Suprapubic skin (tissue), 4 donors: ENCODE measurements around the gene TMEM164. TPM values are rescaled to one million over a fixed set of nuclear protein-coding genes. Genes with fewer than 3 reads are reported as not detected.

ENCODE experiments used
- DNase-seq, 2 donors: peaks; one replicate each; pipeline ENCODE4 v3.0.0-alpha.2; 2019; ENCODE audit warnings: low spot score in 2 of 2
- H3K27ac ChIP-seq: fragments of 200-600 bp; sonication (generic); one replicate; pipeline ENCODE4 v1.5.1; 2019
- H3K27me3 ChIP-seq: fragments of 200-600 bp; sonication (generic); one replicate; pipeline ENCODE4 v1.5.1; 2019
- H3K36me3 ChIP-seq: fragments of 200-600 bp; sonication (generic); one replicate; pipeline ENCODE4 v1.5.1; 2019
- H3K4me1 ChIP-seq: fragments of 200-600 bp; sonication (generic); one replicate; pipeline ENCODE4 v1.5.1; 2019
- H3K4me3 ChIP-seq: fragments of 200-600 bp; sonication (generic); one replicate; pipeline ENCODE4 v1.5.1; 2019; ENCODE audit warnings: mild to moderate bottlenecking
- H3K9me3 ChIP-seq: fragments of 200-600 bp; sonication (generic); one replicate; pipeline ENCODE4 v1.5.1; 2019
- CTCF ChIP-seq, 2 donors: fragments of 200-600 bp in 1 of 2; fragments of 450-650 bp in 1 of 2; sonication (generic) in 1 of 2; IDR thresholded peaks; one replicate each; pipeline ENCODE4 v1.5.1; 2016 to 2019; ENCODE audit warnings: antibody characterized with exemption in 2 of 2, mild to moderate bottlenecking in 1 of 2, moderate library complexity in 1 of 2
- EP300 ChIP-seq: sonication (generic); formaldehyde crosslinking; IDR thresholded peaks from one replicate; pipeline ENCODE4 v1.6.1; 2017; ENCODE audit warnings: antibody characterized with exemption
- POLR2A ChIP-seq, 2 donors: fragments of 450-650 bp; IDR thresholded peaks; one replicate each; pipeline ENCODE4 v1.6.1; 2017; ENCODE audit warnings: antibody characterized with exemption in 2 of 2, mild to moderate bottlenecking in 2 of 2, moderate library complexity in 2 of 2
- POLR2AphosphoS5 ChIP-seq, 3 donors: sonication (generic); formaldehyde crosslinking; IDR thresholded peaks; one replicate each; pipeline ENCODE4 v1.6.1; 2017; ENCODE audit warnings: antibody characterized with exemption in 3 of 3
- WGBS: methylation state at CpG from one replicate; pipeline ENCODE4 v1.1.5; 2018; 5-methylcytosine and 5-hydroxymethylcytosine counted together
- total RNA-seq, 4 donors: library from RNA; depleted of rRNA; stranded (reverse); fragments of >200 nt; gene quantifications; one replicate each; pipeline ENCODE4 v1.1.0, GENCODE V29; 2016

The TMEM164 gene
- total RNA-seq, 4 donors from 2014 or later, result 35.5 to 71.2 (median 58.7) TPM

DNA sequence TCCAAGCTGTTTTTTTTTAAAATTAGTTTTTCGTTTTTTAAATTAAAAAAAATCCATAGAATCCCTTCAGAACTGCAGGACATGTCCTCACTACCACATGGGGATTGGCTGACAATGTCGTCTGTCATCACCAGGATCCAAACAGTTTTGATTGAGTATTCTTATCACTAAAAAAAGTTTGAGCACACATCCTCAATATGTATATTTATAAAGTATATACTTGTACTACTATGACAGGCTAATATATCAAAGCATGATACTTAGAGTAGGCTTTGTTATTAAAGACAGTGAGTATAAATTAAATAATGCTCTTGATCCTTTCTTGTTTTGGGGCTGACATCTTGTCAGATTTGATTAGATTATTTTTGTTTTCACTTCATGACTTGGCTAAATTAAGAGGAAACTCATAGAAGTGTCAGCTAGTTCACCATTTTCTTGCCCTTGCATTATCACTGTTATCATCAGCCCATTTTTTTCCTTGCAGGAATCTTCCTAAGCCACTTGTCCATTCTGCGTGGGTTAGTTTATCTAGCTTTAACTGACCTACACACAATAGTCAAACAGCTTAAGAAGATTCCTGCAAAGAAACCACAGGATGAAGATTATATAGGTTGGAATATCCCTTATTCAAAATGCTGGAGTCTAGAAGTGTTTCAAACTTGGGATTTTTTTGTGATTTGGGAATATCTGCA lies 222.2 kb downstream of the TMEM164 start:
- H3K9me3 ChIP-seq, result no peaks in the 10 kb centered on the region
- no peak overlapping the region for H3K27ac ChIP-seq
- TF ChIP-seq POLR2A (IDR thresholded peaks at IDR 0.05) (no peak), POLR2AphosphoS5 (IDR thresholded peaks at IDR 0.05) (no peak), EP300 (no peak), CTCF (IDR thresholded peaks at IDR 0.05) (no peak)
- H3K27me3 ChIP-seq, result no peaks in the 10 kb centered on the region
- no peaks in the 10 kb centered on the region for H3K4me1 ChIP-seq
- no peaks in the 10 kb centered on the region for H3K36me3 ChIP-seq
- no peak overlapping the region for H3K4me3 ChIP-seq
- WGBS, result 62% methylated on average over 3 of the region's 3 CpGs
- DNase-seq, result no peak

DNA sequence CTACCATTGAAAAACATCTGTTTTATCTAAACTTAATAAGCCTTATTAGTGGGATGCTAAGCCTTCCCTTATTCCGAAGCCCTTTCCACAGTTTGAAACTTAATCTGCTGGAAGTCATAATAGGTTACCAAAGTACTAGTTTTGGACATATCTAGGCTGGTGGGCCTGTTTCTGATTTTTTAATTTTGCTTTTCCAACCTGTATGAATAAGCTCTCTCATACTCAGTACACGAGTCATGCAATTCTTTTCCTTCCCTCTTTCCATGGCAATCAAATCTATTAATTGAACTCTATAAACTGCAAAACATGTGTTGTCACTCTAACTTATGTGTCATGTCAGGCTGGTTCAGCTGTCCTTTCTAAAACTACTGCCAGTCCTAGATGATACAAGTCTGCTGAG lies 224.0 kb downstream of the TMEM164 start:
- Histone ChIP-seq H3K9me3 (no peaks in the 10 kb centered on the region), H3K4me3 (no peak overlapping the region), H3K36me3 (no peaks in the 10 kb centered on the region), H3K27me3 (no peaks in the 10 kb centered on the region), H3K4me1 (no peaks in the 10 kb centered on the region), H3K27ac (no peak overlapping the region)
- 67% methylated on average over 2 of the region's 2 CpGs for WGBS
- no peak for TF ChIP-seq CTCF (IDR thresholded peaks at IDR 0.05)
- TF ChIP-seq POLR2A (IDR thresholded peaks at IDR 0.05), result no peak
- TF ChIP-seq POLR2AphosphoS5 (IDR thresholded peaks at IDR 0.05), result no peak
- DNase-seq, result no peak
